Left ventricle myocardium inferior (tissue), 1 donor: ENCODE data around the gene VPS4B. TPM values are rescaled to one million over a fixed set of nuclear protein-coding genes. Genes with fewer than 3 reads are reported as not detected.

Source experiments
- DNase-seq: peaks from one replicate; pipeline ENCODE4 v3.0.0-alpha.2; 2020
- H3K27ac ChIP-seq: fragments of 200-600 bp; replicated peaks from 2 replicates; pipeline ENCODE4 v1.8.0; 2021
- H3K27me3 ChIP-seq: fragments of 200-600 bp; 2 replicates; pipeline ENCODE4 v1.8.0; 2021; ENCODE audit warnings: low read depth
- H3K36me3 ChIP-seq: fragments of 200-600 bp; 2 replicates; pipeline ENCODE4 v1.8.0; 2021
- H3K4me1 ChIP-seq: fragments of 200-600 bp; 2 replicates; pipeline ENCODE4 v1.8.0; 2021
- H3K4me3 ChIP-seq: fragments of 200-600 bp; 2 replicates; pipeline ENCODE4 v1.8.0; 2021; ENCODE audit warnings: mild to moderate bottlenecking, moderate library complexity
- H3K9me3 ChIP-seq: fragments of 200-600 bp; replicated peaks from 2 replicates; pipeline ENCODE4 v1.8.0; 2021
- intact Hi-C: fragments of 100-400 bp; cut with micrococcal nuclease; formaldehyde crosslinking; loops from one replicate; pipeline ENCODE4 v1.11.0; 2022
- total RNA-seq: library from RNA; stranded (reverse); fragmentation: NEBNext Ultra II Directional; extraction: Animal tissue kit (Norgen Biotek cat#: 25700); gene quantifications from one replicate; pipeline ENCODE4 v1.2.1, GENCODE V29; 2021
- TF ChIP-seq, protein P1 (sequence below): fragments of 200-600 bp; IDR thresholded peaks from 2 replicates; pipeline ENCODE4 v1.8.0; 2021; ENCODE audit warnings: antibody characterized with exemption, mild to moderate bottlenecking, borderline replicate concordance
- donor health status: DM: no; HTN: yes; CAD: no; lungs with severe emphysema.

VPS4B gene
- total RNA-seq, 1 donor from 2014 or later = 16.7 TPM

DNA sequence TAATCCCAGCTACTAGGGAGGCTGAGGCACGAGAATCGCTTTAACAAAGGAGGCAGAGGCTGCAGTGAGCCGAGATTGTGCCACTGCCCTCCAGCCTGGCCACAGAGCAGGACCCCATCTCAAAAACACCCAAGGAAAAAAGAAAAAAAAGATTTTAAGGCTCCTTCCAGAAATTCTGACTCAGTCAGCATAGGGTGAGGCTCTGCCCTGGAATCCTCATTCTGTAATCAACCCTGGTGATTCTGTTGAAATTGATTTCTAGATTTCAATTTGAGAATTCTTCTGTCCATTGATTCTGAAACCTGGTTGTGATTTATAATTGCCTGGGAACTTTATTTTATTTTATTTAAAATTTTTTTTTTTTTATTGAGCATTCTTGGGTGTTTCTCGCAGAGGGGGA lies 27.1 kb upstream of the VPS4B start:
- no peak overlapping the region for H3K4me3 ChIP-seq
- no peaks in the 10 kb centered on the region for H3K9me3 ChIP-seq
- H3K4me1 ChIP-seq = peaks cover 15% of the 10 kb centered on the region
- H3K27me3 ChIP-seq = no peaks in the 10 kb centered on the region
- TF ChIP-seq, protein P1, sequence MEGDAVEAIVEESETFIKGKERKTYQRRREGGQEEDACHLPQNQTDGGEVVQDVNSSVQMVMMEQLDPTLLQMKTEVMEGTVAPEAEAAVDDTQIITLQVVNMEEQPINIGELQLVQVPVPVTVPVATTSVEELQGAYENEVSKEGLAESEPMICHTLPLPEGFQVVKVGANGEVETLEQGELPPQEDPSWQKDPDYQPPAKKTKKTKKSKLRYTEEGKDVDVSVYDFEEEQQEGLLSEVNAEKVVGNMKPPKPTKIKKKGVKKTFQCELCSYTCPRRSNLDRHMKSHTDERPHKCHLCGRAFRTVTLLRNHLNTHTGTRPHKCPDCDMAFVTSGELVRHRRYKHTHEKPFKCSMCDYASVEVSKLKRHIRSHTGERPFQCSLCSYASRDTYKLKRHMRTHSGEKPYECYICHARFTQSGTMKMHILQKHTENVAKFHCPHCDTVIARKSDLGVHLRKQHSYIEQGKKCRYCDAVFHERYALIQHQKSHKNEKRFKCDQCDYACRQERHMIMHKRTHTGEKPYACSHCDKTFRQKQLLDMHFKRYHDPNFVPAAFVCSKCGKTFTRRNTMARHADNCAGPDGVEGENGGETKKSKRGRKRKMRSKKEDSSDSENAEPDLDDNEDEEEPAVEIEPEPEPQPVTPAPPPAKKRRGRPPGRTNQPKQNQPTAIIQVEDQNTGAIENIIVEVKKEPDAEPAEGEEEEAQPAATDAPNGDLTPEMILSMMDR = no peak
- intact Hi-C loops = no loop called here
- DNase-seq = no peak
- no peak overlapping the region for H3K27ac ChIP-seq
- no peaks in the 10 kb centered on the region for H3K36me3 ChIP-seq

DNA sequence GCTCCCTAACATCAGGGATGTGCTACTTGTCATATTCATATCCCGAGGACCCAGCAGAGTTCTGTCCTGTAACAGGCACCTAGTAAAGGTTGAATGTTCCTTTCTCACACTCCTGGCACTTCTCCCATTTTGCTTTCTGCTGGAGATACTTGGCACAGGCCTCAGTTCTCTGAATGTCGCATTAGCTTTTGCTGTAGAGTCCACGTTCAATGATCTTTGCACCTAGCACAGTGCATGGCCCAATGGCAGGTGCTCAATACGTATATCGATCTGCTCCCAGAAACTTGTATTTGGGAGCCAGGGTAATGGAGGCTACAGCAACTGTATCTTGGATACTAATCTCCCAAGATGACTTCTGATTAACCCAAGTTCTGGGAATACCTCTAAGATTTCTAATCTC lies 24.8 kb upstream of the VPS4B start:
- H3K36me3 ChIP-seq = no peaks in the 10 kb centered on the region
- H3K4me3 ChIP-seq = no peak overlapping the region
- intact Hi-C loops = no loop called here
- TF ChIP-seq, protein P1 = no peak
- no peaks in the 10 kb centered on the region for H3K27me3 ChIP-seq
- peaks cover 6% of the 10 kb centered on the region for H3K4me1 ChIP-seq
- H3K9me3 ChIP-seq = no peaks in the 10 kb centered on the region
- H3K27ac ChIP-seq = no peak overlapping the region
- DNase-seq = no peak

DNA sequence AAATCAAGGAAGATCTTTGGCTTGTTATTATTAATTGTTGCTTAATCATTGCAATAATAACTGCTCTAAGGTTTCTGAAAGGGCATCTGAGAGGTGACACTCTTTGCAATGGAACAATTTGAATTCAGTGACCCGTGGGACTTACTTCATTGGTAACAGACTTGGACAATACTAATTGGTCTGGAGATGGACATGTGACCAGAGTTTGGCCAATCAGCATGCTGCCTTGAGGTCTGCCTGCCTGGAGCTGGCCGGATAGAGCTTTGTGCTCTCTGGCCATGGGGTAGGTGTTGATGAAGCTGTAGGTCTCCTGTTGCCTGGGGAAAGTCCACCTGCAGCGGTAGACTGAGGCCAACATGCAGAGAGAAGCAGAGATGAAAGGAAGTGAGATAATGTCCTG lies 24.0 kb upstream of the VPS4B start:
- H3K4me3 ChIP-seq = no peak overlapping the region
- no peaks in the 10 kb centered on the region for H3K36me3 ChIP-seq
- no peak for DNase-seq
- H3K27ac ChIP-seq = no peak overlapping the region
- no peaks in the 10 kb centered on the region for H3K9me3 ChIP-seq
- TF ChIP-seq, protein P1 = no peak
- no peaks in the 10 kb centered on the region for H3K27me3 ChIP-seq
- H3K4me1 ChIP-seq = no peaks in the 10 kb centered on the region
- intact Hi-C loops = no loop called here

DNA sequence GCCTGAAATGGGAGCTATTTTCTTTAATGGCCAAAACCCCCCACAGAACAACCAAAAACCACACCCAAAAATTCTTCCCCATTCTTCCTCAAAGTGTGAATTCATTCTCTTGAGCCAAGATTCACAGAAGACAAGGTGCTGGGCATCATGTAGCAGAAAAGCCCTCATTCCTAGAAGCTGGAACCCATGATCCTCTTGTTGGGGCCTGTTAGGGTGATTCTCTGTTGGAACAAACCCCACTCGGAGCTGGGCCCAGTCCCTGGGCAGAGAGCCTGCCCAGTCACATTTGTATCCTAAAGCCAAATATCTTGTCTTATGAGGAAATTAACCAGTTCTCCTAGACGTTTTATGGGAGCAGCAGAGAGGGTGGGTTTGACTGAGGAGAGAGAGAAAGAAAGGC lies 22.8 kb upstream of the VPS4B start:
- Histone ChIP-seq H3K4me3 (no peak overlapping the region), H3K27ac (peak overlapping the region; percentile 20), H3K36me3 (no peaks in the 10 kb centered on the region), H3K4me1 (no peaks in the 10 kb centered on the region), H3K27me3 (no peaks in the 10 kb centered on the region), H3K9me3 (no peaks in the 10 kb centered on the region)
- TF ChIP-seq, protein P1 = no peak
- no peak for DNase-seq
- intact Hi-C loops = no loop called here

- Histone ChIP-seq H3K36me3 (no peaks in the 10 kb centered on the region), H3K4me3 (no peak overlapping the region), H3K27me3 (no peaks in the 10 kb centered on the region), H3K4me1 (no peaks in the 10 kb centered on the region), H3K9me3 (no peaks in the 10 kb centered on the region), H3K27ac (peak overlapping the region; percentile 20)
- TF ChIP-seq, protein P1 = no peak
- intact Hi-C loops = no loop called here
- DNase-seq = no peak
These were observed 22.3 kb upstream of the VPS4B start for GRCh38 chr18:63444580-63444979.

DNA sequence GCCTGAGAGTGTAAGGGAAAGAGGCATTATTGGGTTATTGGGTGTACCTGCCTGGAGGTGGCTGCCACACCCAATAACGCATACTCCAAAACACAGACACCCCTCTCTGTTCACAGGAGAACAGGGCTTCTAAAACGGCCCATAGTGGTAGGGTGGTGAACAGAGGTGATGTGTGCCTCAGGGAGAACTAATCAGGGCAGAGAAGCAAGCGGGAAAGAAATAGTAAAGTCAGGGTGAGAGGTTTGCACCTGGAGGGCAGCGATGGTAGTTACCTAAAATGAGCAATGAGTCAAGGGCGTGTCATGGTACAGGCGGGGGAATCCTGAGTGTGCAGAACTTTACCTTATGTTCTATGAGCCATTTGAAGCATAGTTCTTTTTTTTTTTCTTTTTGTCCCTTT lies 21.6 kb upstream of the VPS4B start:
- Histone ChIP-seq H3K27ac (no peak overlapping the region), H3K9me3 (no peaks in the 10 kb centered on the region), H3K4me1 (peaks cover 7% of the 10 kb centered on the region), H3K36me3 (no peaks in the 10 kb centered on the region), H3K4me3 (no peak overlapping the region), H3K27me3 (no peaks in the 10 kb centered on the region)
- DNase-seq = no peak
- intact Hi-C loops = no loop called here
- TF ChIP-seq, protein P1 = no peak
